WTC11 (cell line): ENCODE results near the gene CAMSAP1. TPM values are rescaled to one million over a fixed set of nuclear protein-coding genes. Genes with fewer than 3 reads are reported as not detected.

ENCODE experiments used
- ATAC-seq: fragments of 200-7000 bp; cut with Tn5 transposase; 2 replicates; pipeline ENCODE4 v1.10.0; 2021; ENCODE audit warnings: mild to moderate bottlenecking, moderate library complexity
- CTCF ChIA-PET: fragments of 300-600 bp; sonication (Branson Sonifier 250); formaldehyde crosslinking; loops from one replicate; lab custom pipeline; 2021; ENCODE audit warnings: antibody characterized with exemption; lab: Charles Lee
- POLR2A ChIA-PET: fragments of 350-600 bp; sonication (Branson Sonifier 250); formaldehyde crosslinking; loops from one replicate; lab custom pipeline; 2021; ENCODE audit warnings: antibody characterized with exemption; lab: Charles Lee
- DNase-seq: peaks from one replicate; pipeline ENCODE4 v3.0.0; 2021; ENCODE audit warnings: low spot score
- H3K27ac Mint-ChIP-seq: 2 replicates; pipeline ENCODE4 v1.8.0; 2021; ENCODE audit warnings: mixed read lengths
- H3K27me3 Mint-ChIP-seq: 2 replicates; pipeline ENCODE4 v1.8.0; 2021; ENCODE audit warnings: low read depth, mild to moderate bottlenecking, moderate library complexity, mixed read lengths
- H3K36me3 Mint-ChIP-seq: 2 replicates; pipeline ENCODE4 v1.8.0; 2021; ENCODE audit warnings: mixed read lengths
- H3K4me1 Mint-ChIP-seq: 2 replicates; pipeline ENCODE4 v1.8.0; 2022; ENCODE audit warnings: mixed read lengths
- H3K4me3 Mint-ChIP-seq: 2 replicates; pipeline ENCODE4 v1.8.0; 2021; ENCODE audit warnings: mild to moderate bottlenecking, moderate library complexity, mixed read lengths
- H3K9me3 Mint-ChIP-seq: 2 replicates; pipeline ENCODE4 v1.8.0; 2021; ENCODE audit warnings: mixed read lengths
- ESRRA ChIP-seq: sonication (generic); formaldehyde crosslinking; IDR thresholded peaks from 2 replicates; pipeline ENCODE4 v1.8.1; 2022; ENCODE audit warnings: mild to moderate bottlenecking, missing genetic modification reagents, borderline replicate concordance
- GABPB1 ChIP-seq: sonication (generic); formaldehyde crosslinking; IDR thresholded peaks from 2 replicates; pipeline ENCODE4 v1.8.1; 2023; ENCODE audit warnings: mild to moderate bottlenecking, missing genetic modification reagents
- JAZF1 ChIP-seq: fragments of 250-450 bp; sonication (Bioruptor Pico); IDR thresholded peaks from 2 replicates; pipeline ENCODE4 v1.9.0; 2021; ENCODE audit warnings: moderate library complexity, mild to moderate bottlenecking, inconsistent platforms
- JUN ChIP-seq: sonication (generic); formaldehyde crosslinking; IDR thresholded peaks from 2 replicates; pipeline ENCODE4 v1.8.0; 2023; ENCODE audit warnings: mild to moderate bottlenecking, missing genetic modification reagents
- NFATC4 ChIP-seq: fragments of 250-450 bp; sonication (Bioruptor Pico); IDR thresholded peaks from 2 replicates; pipeline ENCODE4 v1.9.0; 2021; ENCODE audit warnings: mild to moderate bottlenecking
- NR2C2 ChIP-seq: sonication (generic); formaldehyde crosslinking; IDR thresholded peaks from 2 replicates; pipeline ENCODE4 v1.8.0; 2022; ENCODE audit warnings: mild to moderate bottlenecking, missing genetic modification reagents
- NR3C1 ChIP-seq: sonication (generic); formaldehyde crosslinking; conservative IDR thresholded peaks from 2 replicates; pipeline ENCODE4 v1.8.1; 2023; ENCODE audit warnings: low read depth, mild to moderate bottlenecking, missing genetic modification reagents
- SP1 ChIP-seq: sonication (generic); formaldehyde crosslinking; conservative IDR thresholded peaks from 2 replicates; pipeline ENCODE4 v1.8.1; 2022; ENCODE audit warnings: missing genetic modification reagents
- TEAD1 ChIP-seq: sonication (generic); formaldehyde crosslinking; IDR thresholded peaks from 2 replicates; pipeline ENCODE4 v1.8.0; 2022; ENCODE audit warnings: mild to moderate bottlenecking, missing genetic modification reagents
- ZNF219 ChIP-seq: sonication (generic); formaldehyde crosslinking; IDR thresholded peaks from 2 replicates; pipeline ENCODE4 v1.8.0; 2023; ENCODE audit warnings: missing genetic modification reagents, mild to moderate bottlenecking, borderline replicate concordance
- ZNF671 ChIP-seq: fragments of 250-450 bp; sonication (Bioruptor Pico); IDR thresholded peaks from 2 replicates; pipeline ENCODE4 v1.8.0; 2021; ENCODE audit warnings: mild to moderate bottlenecking
- total RNA-seq: library from RNA; stranded (reverse); gene quantifications from 3 replicates; pipeline ENCODE4 v1.2.3, GENCODE V29; 2021
- TF ChIP-seq, protein P1 (sequence below): sonication (generic); formaldehyde crosslinking; IDR thresholded peaks from 2 replicates; pipeline ENCODE4 v1.8.1; 2022; ENCODE audit warnings: mild to moderate bottlenecking, missing genetic modification reagents, moderate library complexity, borderline replicate concordance
- TF ChIP-seq, protein P2 (sequence below): sonication (generic); formaldehyde crosslinking; IDR thresholded peaks from 2 replicates; pipeline ENCODE4 v1.8.1; 2022; ENCODE audit warnings: mild to moderate bottlenecking, moderate library complexity, missing genetic modification reagents
- TF ChIP-seq, protein P3 (sequence below): sonication (generic); formaldehyde crosslinking; IDR thresholded peaks from 2 replicates; pipeline ENCODE4 v1.8.0; 2022; ENCODE audit warnings: mild to moderate bottlenecking, missing genetic modification reagents
- TF ChIP-seq, protein P4 (sequence below): sonication (generic); formaldehyde crosslinking; IDR thresholded peaks from 2 replicates; pipeline ENCODE4 v1.8.0; 2022; ENCODE audit warnings: mild to moderate bottlenecking, missing genetic modification reagents
- TF ChIP-seq, protein P5 (sequence below): sonication (generic); formaldehyde crosslinking; IDR thresholded peaks from 2 replicates; pipeline ENCODE4 v1.8.0; 2023; ENCODE audit warnings: mild to moderate bottlenecking, missing genetic modification reagents
- TF ChIP-seq, protein P6 (sequence below): fragments of 250-450 bp; sonication (Bioruptor Pico); IDR thresholded peaks from 2 replicates; pipeline ENCODE4 v1.9.0; 2021; ENCODE audit warnings: mild to moderate bottlenecking
- TF ChIP-seq, protein P7 (sequence below): sonication (generic); formaldehyde crosslinking; IDR thresholded peaks from 2 replicates; pipeline ENCODE4 v1.8.0; 2023; ENCODE audit warnings: missing genetic modification reagents

Gene CAMSAP1
- total RNA-seq, 1 experiment from 2014 or later, result 40.5 TPM

DNA sequence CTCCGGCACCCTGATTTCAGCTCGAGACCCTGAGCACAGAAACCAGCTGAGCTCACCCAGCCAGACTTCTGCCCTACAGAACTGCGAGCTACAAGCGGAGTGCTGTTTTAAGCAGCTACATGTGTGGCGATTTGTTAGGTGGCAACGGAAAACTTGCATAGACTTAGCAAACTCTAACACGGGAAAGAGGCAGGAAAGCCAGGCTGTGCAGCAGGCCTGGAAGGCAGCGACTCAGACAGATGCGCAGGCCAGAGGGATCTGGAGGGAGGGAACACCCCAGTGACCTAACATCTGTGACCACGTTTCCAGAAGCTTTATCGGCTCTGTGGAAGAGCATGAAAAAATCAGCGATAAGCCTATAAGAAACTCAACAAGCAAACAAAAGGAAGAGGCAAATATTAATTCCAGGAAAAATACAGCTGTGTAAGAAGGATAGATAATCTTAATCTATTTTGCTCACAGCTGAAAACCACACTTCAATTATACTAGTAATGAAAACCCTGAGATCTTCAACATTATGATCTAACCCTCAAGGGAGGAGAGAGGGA is 42.9 kb upstream of the CAMSAP1 start:
- Mint-ChIP-seq H3K27ac (peak overlapping the region; percentile 79), H3K9me3 (no peaks in the 10 kb centered on the region), H3K27me3 (no peaks in the 10 kb centered on the region), H3K4me3 (no peak overlapping the region), H3K4me1 (no peaks in the 10 kb centered on the region), H3K36me3 (peaks cover 54% of the 10 kb centered on the region)
- CTCF ChIA-PET, result interaction anchor here (1.2 kb wide), 1 partner anchor 11 kb away, joined by 3 read pairs; the partner anchor contains the start of gene UBAC1
- ATAC-seq (no peak), DNase-seq (no peak)
- POLR2A ChIA-PET, result no interaction called here
- TF ChIP-seq, protein P1, sequence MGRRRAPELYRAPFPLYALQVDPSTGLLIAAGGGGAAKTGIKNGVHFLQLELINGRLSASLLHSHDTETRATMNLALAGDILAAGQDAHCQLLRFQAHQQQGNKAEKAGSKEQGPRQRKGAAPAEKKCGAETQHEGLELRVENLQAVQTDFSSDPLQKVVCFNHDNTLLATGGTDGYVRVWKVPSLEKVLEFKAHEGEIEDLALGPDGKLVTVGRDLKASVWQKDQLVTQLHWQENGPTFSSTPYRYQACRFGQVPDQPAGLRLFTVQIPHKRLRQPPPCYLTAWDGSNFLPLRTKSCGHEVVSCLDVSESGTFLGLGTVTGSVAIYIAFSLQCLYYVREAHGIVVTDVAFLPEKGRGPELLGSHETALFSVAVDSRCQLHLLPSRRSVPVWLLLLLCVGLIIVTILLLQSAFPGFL (CRISPR knock-in tag), result no peak
- no peak for TF ChIP-seq ESRRA (CRISPR knock-in tag)
- TF ChIP-seq, protein P2, sequence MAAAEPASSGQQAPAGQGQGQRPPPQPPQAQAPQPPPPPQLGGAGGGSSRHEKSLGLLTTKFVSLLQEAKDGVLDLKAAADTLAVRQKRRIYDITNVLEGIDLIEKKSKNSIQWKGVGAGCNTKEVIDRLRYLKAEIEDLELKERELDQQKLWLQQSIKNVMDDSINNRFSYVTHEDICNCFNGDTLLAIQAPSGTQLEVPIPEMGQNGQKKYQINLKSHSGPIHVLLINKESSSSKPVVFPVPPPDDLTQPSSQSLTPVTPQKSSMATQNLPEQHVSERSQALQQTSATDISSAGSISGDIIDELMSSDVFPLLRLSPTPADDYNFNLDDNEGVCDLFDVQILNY, result no peak
- no peak for TF ChIP-seq JUN
- no peak for TF ChIP-seq GABPB1 (CRISPR knock-in tag)
- no peak for TF ChIP-seq TEAD1 (CRISPR knock-in tag)
- TF ChIP-seq, protein P3, sequence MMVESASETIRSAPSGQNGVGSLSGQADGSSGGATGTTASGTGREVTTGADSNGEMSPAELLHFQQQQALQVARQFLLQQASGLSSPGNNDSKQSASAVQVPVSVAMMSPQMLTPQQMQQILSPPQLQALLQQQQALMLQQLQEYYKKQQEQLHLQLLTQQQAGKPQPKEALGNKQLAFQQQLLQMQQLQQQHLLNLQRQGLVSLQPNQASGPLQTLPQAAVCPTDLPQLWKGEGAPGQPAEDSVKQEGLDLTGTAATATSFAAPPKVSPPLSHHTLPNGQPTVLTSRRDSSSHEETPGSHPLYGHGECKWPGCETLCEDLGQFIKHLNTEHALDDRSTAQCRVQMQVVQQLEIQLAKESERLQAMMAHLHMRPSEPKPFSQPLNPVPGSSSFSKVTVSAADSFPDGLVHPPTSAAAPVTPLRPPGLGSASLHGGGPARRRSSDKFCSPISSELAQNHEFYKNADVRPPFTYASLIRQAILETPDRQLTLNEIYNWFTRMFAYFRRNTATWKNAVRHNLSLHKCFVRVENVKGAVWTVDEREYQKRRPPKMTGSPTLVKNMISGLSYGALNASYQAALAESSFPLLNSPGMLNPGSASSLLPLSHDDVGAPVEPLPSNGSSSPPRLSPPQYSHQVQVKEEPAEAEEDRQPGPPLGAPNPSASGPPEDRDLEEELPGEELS (CRISPR knock-in tag), result no peak
- TF ChIP-seq SP1 (CRISPR knock-in tag), result no peak
- no peak for TF ChIP-seq JAZF1 (CRISPR knock-in tag)
- TF ChIP-seq NFATC4 (CRISPR knock-in tag), result no peak
- TF ChIP-seq, protein P4, sequence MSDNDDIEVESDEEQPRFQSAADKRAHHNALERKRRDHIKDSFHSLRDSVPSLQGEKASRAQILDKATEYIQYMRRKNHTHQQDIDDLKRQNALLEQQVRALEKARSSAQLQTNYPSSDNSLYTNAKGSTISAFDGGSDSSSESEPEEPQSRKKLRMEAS, result no peak
- TF ChIP-seq, protein P5, sequence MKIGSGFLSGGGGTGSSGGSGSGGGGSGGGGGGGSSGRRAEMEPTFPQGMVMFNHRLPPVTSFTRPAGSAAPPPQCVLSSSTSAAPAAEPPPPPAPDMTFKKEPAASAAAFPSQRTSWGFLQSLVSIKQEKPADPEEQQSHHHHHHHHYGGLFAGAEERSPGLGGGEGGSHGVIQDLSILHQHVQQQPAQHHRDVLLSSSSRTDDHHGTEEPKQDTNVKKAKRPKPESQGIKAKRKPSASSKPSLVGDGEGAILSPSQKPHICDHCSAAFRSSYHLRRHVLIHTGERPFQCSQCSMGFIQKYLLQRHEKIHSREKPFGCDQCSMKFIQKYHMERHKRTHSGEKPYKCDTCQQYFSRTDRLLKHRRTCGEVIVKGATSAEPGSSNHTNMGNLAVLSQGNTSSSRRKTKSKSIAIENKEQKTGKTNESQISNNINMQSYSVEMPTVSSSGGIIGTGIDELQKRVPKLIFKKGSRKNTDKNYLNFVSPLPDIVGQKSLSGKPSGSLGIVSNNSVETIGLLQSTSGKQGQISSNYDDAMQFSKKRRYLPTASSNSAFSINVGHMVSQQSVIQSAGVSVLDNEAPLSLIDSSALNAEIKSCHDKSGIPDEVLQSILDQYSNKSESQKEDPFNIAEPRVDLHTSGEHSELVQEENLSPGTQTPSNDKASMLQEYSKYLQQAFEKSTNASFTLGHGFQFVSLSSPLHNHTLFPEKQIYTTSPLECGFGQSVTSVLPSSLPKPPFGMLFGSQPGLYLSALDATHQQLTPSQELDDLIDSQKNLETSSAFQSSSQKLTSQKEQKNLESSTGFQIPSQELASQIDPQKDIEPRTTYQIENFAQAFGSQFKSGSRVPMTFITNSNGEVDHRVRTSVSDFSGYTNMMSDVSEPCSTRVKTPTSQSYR (CRISPR knock-in tag), result no peak
- TF ChIP-seq, protein P6, sequence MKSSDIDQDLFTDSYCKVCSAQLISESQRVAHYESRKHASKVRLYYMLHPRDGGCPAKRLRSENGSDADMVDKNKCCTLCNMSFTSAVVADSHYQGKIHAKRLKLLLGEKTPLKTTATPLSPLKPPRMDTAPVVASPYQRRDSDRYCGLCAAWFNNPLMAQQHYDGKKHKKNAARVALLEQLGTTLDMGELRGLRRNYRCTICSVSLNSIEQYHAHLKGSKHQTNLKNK (CRISPR knock-in tag), result no peak
- TF ChIP-seq NR2C2, result no peak
- TF ChIP-seq ZNF219 (CRISPR knock-in tag), result no peak
- TF ChIP-seq, protein P7, sequence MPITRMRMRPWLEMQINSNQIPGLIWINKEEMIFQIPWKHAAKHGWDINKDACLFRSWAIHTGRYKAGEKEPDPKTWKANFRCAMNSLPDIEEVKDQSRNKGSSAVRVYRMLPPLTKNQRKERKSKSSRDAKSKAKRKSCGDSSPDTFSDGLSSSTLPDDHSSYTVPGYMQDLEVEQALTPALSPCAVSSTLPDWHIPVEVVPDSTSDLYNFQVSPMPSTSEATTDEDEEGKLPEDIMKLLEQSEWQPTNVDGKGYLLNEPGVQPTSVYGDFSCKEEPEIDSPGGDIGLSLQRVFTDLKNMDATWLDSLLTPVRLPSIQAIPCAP (CRISPR knock-in tag), result no peak
- TF ChIP-seq NR3C1, result no peak
- no peak for TF ChIP-seq ZNF671
